Activated gamma-delta T cell treated with anti-CD3 and anti-CD28 coated beads, Interleukin-2, amount 50 U/mL, for 16 hours (primary cell): ENCODE measurements around the gene KCNMA1.
"Not testable (repeated sequence)": the region's sequence is repeated elsewhere in the genome, so short reads cannot be mapped to it uniquely, and the experiment has no call there.

Experiments
- DNase-seq: peaks from one replicate; pipeline ENCODE4 v3.0.0-alpha.2; 2020; ENCODE audit warnings: low read depth

Gene KCNMA1

GRCh38 chr10:77637532-77638320 lies at the start of gene KCNMA1:
TSS of gene KCNMA1 (minus strand) at chr10:77637808.
- DNase-seq, result no peak

- no peak for DNase-seq
These were observed 49.2 kb upstream of the KCNMA1 start for GRCh38 chr10:77686650-77687417.

GRCh38 chr10:77686096-77686495 lies 48.5 kb upstream of the KCNMA1 start:
- no peak for DNase-seq

GRCh38 chr10:77685432-77685831 lies 47.8 kb upstream of the KCNMA1 start:
- no peak for DNase-seq

GRCh38 chr10:77683088-77683432 lies 45.5 kb upstream of the KCNMA1 start:
- not testable (repeated sequence) for DNase-seq

- no peak for DNase-seq
These were observed 44.9 kb upstream of the KCNMA1 start for GRCh38 chr10:77682393-77683087.

GRCh38 chr10:77681839-77682238 lies 44.2 kb upstream of the KCNMA1 start:
- DNase-seq, result no peak

- no peak for DNase-seq
These were observed 43.2 kb upstream of the KCNMA1 start for GRCh38 chr10:77680811-77681210.

- no peak for DNase-seq
These were observed 42.5 kb upstream of the KCNMA1 start for GRCh38 chr10:77680065-77680464.

- DNase-seq, result no peak
These were observed 41.6 kb upstream of the KCNMA1 start for GRCh38 chr10:77679217-77679616.

- no peak for DNase-seq
These were observed 40.5 kb upstream of the KCNMA1 start for GRCh38 chr10:77678146-77678545.

- no peak for DNase-seq
These were observed 37.7 kb upstream of the KCNMA1 start for GRCh38 chr10:77675347-77675746.

- no peak for DNase-seq
These were observed 36.0 kb upstream of the KCNMA1 start for GRCh38 chr10:77673515-77674140.

GRCh38 chr10:77673101-77673500 lies 35.5 kb upstream of the KCNMA1 start:
- DNase-seq, result no peak

GRCh38 chr10:77671594-77672252 lies 34.1 kb upstream of the KCNMA1 start:
- no peak for DNase-seq

GRCh38 chr10:77670817-77671443 lies 33.3 kb upstream of the KCNMA1 start:
- DNase-seq, result no peak

- no peak for DNase-seq
These were observed 32.3 kb upstream of the KCNMA1 start for GRCh38 chr10:77669892-77670291.

- no peak for DNase-seq
These were observed 30.1 kb upstream of the KCNMA1 start for GRCh38 chr10:77667426-77668324.

- no peak for DNase-seq
These were observed 29.2 kb upstream of the KCNMA1 start for GRCh38 chr10:77666821-77667220.

- no peak for DNase-seq
These were observed 27.1 kb upstream of the KCNMA1 start for GRCh38 chr10:77664696-77665095.
